ENCODE measurements around the gene DNAJC3.
"Not testable (repeated sequence)": the region's sequence is repeated elsewhere in the genome, so short reads cannot be mapped to it uniquely, and the experiment has no call there.

DNAJC3 gene

GRCh38 chr13:95676105-95676761, 706 bp upstream of the DNAJC3 start:
- peak; percentile 39 for DNase-seq

- peak; percentile 23 for DNase-seq
These were observed 776 bp downstream of the DNAJC3 start for GRCh38 chr13:95677564-95678266.

- no peak for DNase-seq
These were observed 2.0 kb downstream of the DNAJC3 start for GRCh38 chr13:95678967-95679366.

GRCh38 chr13:95679722-95680121, 2.8 kb downstream of the DNAJC3 start:
- DNase-seq = no peak

- DNase-seq = no peak
These were observed 7.5 kb downstream of the DNAJC3 start for GRCh38 chr13:95684418-95684817.

GRCh38 chr13:95684960-95685359, 8.0 kb downstream of the DNAJC3 start:
- not testable (repeated sequence) for DNase-seq

GRCh38 chr13:95689582-95689926, 12.6 kb downstream of the DNAJC3 start:
- no peak for DNase-seq

- DNase-seq = not testable (repeated sequence)
These were observed 14.0 kb downstream of the DNAJC3 start for GRCh38 chr13:95690986-95691385.

GRCh38 chr13:95697052-95697680, 20.2 kb downstream of the DNAJC3 start:
- DNase-seq = no peak

- no peak for DNase-seq
These were observed 21.3 kb downstream of the DNAJC3 start for GRCh38 chr13:95698047-95698749.

GRCh38 chr13:95703576-95703975, 26.6 kb downstream of the DNAJC3 start:
- DNase-seq = no peak

- DNase-seq = no peak
These were observed 27.6 kb downstream of the DNAJC3 start for GRCh38 chr13:95704510-95704909.

GRCh38 chr13:95706356-95706755, 29.4 kb downstream of the DNAJC3 start:
- no peak for DNase-seq

- peak; percentile 3 for DNase-seq
These were observed 30.1 kb downstream of the DNAJC3 start for GRCh38 chr13:95707035-95707434.

GRCh38 chr13:95707442-95708390, 30.8 kb downstream of the DNAJC3 start:
- DNase-seq = no peak

GRCh38 chr13:95708391-95708774, 31.4 kb downstream of the DNAJC3 start:
- DNase-seq = no peak

GRCh38 chr13:95708811-95709500, 32.0 kb downstream of the DNAJC3 start:
- DNase-seq = no peak

- DNase-seq = no peak
These were observed 33.4 kb downstream of the DNAJC3 start for GRCh38 chr13:95710313-95710712.

- not testable (repeated sequence) for DNase-seq
These were observed 35.9 kb downstream of the DNAJC3 start for GRCh38 chr13:95712846-95713245.

GRCh38 chr13:95713651-95714050, 36.7 kb downstream of the DNAJC3 start:
- DNase-seq = no peak

- no peak for DNase-seq
These were observed 37.3 kb downstream of the DNAJC3 start for GRCh38 chr13:95714142-95714832.

Data from CD4-positive, alpha-beta T cell treated with Interleukin-12 subunit alpha and Interleukin-12 subunit beta, for 1 hour (primary cell).